Activated effector memory CD4-positive, alpha-beta T cell treated with Interleukin-2 at 50 U/mL for 16 hours (primary cell): ENCODE measurements around the gene SPEF2.
A peak's percentile ranks its signal among the peaks of the same experiment; 100 is the strongest.

Source experiments
- DNase-seq: peaks from one replicate; pipeline ENCODE4 v3.0.0-alpha.2; 2020

The SPEF2 gene, protein sequence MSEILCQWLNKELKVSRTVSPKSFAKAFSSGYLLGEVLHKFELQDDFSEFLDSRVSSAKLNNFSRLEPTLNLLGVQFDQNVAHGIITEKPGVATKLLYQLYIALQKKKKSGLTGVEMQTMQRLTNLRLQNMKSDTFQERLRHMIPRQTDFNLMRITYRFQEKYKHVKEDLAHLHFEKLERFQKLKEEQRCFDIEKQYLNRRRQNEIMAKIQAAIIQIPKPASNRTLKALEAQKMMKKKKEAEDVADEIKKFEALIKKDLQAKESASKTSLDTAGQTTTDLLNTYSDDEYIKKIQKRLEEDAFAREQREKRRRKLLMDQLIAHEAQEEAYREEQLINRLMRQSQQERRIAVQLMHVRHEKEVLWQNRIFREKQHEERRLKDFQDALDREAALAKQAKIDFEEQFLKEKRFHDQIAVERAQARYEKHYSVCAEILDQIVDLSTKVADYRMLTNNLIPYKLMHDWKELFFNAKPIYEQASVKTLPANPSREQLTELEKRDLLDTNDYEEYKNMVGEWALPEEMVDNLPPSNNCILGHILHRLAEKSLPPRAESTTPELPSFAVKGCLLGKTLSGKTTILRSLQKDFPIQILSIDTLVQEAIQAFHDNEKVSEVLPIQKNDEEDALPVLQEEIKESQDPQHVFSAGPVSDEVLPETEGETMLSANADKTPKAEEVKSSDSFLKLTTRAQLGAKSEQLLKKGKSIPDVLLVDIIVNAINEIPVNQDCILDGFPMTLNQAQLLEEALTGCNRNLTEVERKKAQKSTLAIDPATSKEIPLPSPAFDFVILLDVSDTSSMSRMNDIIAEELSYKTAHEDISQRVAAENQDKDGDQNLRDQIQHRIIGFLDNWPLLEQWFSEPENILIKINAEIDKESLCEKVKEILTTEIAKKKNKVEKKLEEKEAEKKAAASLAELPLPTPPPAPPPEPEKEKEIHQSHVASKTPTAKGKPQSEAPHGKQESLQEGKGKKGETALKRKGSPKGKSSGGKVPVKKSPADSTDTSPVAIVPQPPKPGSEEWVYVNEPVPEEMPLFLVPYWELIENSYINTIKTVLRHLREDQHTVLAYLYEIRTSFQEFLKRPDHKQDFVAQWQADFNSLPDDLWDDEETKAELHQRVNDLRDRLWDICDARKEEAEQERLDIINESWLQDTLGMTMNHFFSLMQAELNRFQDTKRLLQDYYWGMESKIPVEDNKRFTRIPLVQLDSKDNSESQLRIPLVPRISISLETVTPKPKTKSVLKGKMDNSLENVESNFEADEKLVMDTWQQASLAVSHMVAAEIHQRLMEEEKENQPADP (N-terminal part only)

DNA sequence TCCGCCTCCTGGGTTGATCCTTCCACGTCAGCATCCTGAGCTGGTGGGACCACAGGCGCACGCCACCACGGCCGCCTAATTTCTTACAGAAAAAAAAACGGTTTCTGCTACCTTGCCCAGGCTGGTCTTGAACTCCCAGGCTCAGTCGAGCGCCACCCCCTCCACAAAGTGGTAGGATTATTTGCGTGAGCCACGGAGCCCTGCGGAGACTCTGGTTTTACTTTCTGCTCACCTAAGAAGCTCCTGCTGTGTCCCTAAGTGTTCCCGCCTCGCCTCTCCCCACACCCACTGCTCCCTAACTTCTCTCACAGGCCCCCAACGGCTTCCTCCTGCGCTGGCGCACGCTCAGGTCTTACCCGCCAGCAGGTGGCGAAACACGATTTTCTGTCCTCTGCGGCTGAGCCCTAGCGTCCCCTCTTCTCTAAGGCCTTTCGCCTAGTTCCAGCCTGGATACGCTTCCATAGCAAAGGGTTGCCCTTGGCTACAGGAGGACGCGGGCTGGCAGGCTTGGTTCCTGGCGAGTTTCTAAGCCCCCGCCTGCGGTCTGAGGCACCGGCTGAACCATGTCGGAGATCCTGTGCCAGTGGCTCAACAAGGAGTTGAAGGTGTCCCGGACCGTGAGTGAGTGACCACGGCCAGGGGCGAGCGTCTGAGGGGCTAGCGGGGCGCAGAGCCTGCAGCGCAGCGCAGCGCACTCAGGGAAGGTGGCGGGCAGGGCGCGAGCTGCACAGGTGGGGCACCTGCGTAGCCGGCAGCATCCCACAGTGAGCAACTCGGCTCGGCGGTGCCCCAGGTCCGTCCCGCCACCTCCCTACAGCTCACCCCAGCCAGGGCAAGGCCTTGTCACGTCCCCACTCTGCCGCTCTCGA, at the start of gene SPEF2:
SPEF2 (plus strand) TSS at position 429 of the 869 bp plus-strand sequence; CDS start at position 564, 135 bp downstream.
- peak; percentile 72 for DNase-seq

DNA sequence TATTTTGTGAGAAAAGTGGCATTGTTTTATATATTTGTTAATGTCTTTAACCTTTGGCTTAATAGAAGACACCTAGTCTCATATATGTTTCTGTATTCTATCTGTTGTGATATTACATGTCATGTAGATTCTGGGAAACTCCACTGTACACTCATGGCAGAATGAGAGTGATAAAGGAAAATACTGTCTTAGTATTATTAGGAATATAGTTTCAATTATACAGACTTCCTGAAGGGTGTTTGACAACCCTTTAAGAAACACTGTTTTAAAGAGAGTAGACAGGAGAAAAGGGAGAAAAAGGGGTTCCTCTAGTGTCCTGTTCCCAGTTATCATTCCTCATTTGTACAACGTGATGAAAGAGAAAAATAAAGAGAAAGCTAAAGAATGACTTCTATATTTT, 42.1 kb upstream of the SPEF2 start:
- no peak for DNase-seq

GRCh38 chr5:35587419-35587818, 30.2 kb upstream of the SPEF2 start:
- DNase-seq, result no peak

DNA sequence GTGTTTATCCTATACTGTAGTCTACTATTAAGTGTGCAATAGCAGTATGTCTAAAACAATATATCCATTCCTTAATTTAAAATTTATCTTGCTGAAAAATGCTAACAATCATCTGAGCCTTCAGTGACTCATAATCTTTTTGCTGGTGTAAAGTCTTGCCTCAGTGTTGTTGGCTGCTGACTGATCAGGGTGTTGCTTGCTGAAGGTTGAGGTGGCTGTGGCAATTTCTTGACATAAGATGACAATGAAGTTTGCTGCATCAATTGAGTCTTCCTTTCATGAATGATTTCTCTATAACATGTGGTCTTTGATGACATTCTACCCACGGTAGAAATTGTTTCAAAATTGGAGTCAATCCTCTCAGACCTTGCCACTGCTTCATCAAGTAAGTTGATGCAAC, 24.3 kb upstream of the SPEF2 start:
- no peak for DNase-seq

GRCh38 chr5:35598707-35599370, 18.8 kb upstream of the SPEF2 start:
- DNase-seq, result no peak

DNA sequence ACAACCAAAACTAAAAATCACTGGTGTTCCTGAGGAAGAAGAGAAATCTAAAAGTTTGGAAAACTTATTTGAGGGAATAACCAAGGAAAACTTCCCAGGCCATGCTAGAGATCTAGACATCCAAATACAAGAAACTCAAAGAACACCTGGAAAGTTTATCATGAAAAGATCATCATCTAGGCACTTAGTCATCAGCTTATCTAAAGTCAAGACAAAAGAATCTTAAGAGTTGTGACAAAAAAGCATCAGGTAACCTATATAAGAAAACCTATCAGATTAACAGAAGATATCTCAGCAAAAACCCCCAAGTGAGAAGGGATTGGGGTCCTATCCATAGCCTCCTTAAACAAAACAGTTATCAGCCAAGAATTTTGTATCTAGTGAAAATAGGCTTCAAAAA, 17.1 kb upstream of the SPEF2 start:
- no peak for DNase-seq

DNA sequence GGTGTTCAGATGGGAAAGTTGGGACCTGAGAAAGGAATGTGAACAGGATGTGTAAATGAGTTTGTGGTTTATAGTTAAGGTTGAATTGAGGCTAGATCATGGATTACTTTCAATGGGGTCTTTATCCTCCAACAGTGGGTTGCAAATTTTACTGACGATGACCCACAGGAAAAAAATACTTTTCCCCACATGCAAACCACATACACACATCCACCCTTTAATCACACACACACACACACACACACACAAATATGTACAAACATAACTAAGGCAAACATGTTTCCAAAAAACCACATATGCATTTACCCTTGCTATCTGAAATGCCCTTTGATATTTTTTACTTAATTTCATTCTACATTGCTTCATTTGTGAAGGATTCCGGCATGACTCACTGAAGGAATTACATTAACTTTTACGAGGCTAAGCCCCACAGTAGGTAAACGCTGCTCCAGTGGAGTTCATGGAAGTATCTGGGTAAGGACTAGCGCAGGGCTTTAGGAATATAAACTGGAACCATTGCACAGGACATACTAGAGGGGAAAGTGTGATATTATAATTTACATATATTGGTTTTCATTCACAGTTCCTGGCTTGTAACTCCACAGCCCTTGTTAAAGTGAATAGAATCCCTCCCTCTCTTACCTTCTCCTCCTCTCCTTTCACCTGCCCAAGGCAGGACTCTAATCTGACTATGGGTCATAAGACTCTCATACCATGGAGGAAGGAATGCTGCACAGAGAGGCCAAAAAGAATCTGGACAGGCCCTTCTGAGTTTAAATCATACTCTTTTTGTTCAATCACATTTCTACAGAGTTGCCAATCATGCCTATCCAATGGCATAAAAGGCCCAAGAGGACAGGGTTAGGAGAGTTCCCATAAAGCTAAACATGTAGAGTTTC, 8.5 kb upstream of the SPEF2 start:
- no peak for DNase-seq

DNA sequence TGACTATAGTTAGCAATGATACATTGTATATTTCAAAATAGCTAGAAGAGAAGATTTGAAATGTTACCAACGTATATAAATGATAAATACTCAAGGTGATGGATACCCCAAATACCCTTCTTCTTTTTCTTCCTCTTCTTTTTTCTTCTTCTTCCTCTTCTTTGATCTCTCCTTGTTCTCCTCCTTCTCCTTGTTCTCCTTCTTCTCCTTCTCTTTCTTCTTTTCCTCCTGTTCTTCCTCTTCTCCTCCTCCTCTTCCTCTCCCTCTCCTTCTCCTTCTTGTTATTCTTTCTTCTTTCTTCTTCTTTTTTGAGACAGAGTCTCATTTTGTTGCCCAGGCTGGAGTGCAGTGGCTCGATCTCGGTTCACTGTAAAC, 616 bp upstream of the SPEF2 start:
- no peak for DNase-seq

DNA sequence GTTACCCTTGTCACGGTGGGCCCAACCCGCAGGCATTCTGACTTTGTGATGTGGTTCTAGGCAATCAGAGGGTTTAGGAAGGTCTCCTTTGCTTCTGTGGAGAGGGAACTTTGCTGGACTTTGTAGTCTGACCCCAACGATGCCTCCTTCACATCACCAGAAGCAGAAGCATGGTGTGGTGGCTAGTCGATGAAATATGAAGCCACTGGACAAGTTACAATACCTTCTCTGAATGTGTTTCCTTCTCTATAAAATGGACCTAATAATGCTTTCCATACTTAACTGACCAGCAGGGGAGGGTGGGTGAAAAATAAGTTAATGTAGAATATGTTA, 607 bp downstream of the SPEF2 start:
- DNase-seq, result no peak

DNA sequence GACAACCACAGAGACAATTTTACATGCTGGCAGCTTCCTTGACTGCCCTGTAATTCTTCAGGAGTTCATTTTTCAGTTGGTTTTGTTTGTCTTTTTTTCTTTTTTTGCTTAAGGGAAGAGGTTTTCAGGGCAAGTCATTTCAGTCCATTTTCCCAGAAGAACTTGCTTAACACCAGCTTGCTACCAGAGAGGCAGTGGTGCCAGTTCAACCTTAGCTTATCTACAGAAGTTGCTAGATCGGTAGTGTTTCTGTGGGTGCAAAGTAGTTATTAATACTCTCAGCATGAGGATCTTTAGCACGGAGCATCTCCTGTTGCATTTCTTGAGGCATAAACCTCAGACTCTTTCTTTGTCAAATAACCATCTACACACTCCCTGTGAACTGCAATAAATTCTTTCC, 1.1 kb downstream of the SPEF2 start:
- no peak for DNase-seq

- no peak for DNase-seq
Observed at GRCh38 chr5:35622974-35623373, 5.3 kb downstream of the SPEF2 start.

- no peak for DNase-seq
Observed at GRCh38 chr5:35623991-35624390, 6.3 kb downstream of the SPEF2 start.

GRCh38 chr5:35626108-35626507, 8.4 kb downstream of the SPEF2 start:
- no peak for DNase-seq

GRCh38 chr5:35626553-35626952, 8.9 kb downstream of the SPEF2 start:
- no peak for DNase-seq

DNA sequence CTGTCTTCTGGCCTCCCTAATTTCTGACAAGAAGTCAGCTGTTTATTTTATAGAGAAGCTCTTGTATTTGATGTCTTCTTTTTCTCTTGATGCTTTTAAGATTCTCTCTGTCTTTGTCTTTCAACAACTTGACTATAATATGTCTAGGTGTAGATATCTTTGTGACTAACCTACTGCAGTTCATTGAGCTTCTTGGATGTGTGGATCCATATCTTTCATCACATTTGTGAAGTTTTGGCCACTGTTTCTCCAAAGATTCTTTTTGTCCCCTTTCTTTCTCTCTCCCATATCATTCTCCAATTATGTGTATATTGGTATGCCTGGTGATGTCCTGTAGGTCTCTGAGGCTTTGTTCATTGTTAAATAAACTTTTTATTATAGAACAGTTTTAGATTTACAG, 16.7 kb downstream of the SPEF2 start:
- DNase-seq, result no peak

DNA sequence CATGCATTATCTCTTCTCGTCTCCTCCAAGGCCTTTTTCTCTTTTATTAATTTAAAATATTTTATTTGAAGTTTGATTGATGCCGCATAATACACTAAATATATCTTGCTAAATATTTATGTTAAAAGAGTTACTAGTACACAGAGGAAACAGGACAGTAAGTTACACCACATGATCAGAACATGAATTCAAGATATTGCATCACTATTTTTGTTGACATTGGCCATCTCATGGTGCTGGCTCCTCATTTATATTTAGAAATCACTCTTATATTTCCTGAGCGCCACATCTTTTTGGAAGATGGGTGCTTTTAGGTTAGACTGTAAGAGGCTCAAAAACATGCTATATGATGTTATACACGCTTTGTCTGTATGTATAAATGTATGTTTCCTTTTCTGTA, 23.0 kb downstream of the SPEF2 start:
- no peak for DNase-seq

- no peak for DNase-seq
Observed at GRCh38 chr5:35644543-35644942, 26.9 kb downstream of the SPEF2 start.

DNA sequence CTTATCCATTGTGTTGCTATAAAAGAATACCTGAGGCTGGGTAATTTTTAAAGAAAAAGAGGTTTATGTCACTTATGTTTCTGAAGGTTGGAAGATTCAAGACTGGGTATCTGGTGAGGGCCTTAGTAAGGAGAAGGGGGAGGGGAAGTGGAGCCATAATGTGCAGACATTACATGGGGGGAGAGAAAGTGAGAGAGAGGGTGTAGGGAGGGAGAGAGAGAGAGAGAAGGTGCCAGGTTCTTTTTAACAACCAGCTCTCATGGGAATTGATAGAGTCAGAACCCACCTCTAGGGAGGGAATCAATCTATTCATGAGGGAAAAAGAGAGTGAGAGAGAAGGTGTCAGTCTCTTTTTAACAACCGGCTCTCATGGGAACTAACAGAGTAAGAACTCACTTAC, 29.5 kb downstream of the SPEF2 start:
- no peak for DNase-seq

- DNase-seq, result no peak
Observed at GRCh38 chr5:35647712-35648111, 30.0 kb downstream of the SPEF2 start.

- peak; percentile 49 for DNase-seq
Observed at GRCh38 chr5:35651002-35651756, 33.5 kb downstream of the SPEF2 start.
